Measurements from ENCODE around the gene IER5L.

- TF ChIP-seq, protein P1, sequence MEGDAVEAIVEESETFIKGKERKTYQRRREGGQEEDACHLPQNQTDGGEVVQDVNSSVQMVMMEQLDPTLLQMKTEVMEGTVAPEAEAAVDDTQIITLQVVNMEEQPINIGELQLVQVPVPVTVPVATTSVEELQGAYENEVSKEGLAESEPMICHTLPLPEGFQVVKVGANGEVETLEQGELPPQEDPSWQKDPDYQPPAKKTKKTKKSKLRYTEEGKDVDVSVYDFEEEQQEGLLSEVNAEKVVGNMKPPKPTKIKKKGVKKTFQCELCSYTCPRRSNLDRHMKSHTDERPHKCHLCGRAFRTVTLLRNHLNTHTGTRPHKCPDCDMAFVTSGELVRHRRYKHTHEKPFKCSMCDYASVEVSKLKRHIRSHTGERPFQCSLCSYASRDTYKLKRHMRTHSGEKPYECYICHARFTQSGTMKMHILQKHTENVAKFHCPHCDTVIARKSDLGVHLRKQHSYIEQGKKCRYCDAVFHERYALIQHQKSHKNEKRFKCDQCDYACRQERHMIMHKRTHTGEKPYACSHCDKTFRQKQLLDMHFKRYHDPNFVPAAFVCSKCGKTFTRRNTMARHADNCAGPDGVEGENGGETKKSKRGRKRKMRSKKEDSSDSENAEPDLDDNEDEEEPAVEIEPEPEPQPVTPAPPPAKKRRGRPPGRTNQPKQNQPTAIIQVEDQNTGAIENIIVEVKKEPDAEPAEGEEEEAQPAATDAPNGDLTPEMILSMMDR (optimal IDR thresholded peaks at IDR 0.05 in 1 of 3, IDR thresholded peaks at IDR 0.05 in 1 of 3, conservative IDR thresholded peaks at IDR 0.05 in 1 of 3; ENCODE audit: extremely low read depth in 1 of 3, insufficient read depth in 2 of 3, low read length in 3 of 3), result no peak
- TF ChIP-seq EZH2 (IDR thresholded peaks at IDR 0.05; ENCODE audit: low read length), result no peak
These were observed 31.5 kb upstream of the IER5L start for GRCh38 chr9:129209580-129209979.
